GM12878 (cell line): ENCODE results near the gene UFD1. TPM values are rescaled to one million over a fixed set of nuclear protein-coding genes. Genes with fewer than 3 reads are reported as not detected.

Experiments
- ATAC-seq: fragments of 200-7000 bp; cut with Tn5 transposase; 3 replicates; pipeline ENCODE4 v1.9.1; 2020; ENCODE audit warnings: mild to moderate bottlenecking, moderate library complexity
- BruUV-seq: library from RNA; stranded (reverse); fragments of 400-500 nt; replicated peaks from 2 replicates; lab custom pipeline; 2021; lab: Mats Ljungman, UMichigan
- CTCF ChIA-PET: fragments of 300-600 bp; sonication (Branson Sonifier 250); formaldehyde crosslinking; extraction: SDS; loops from one replicate; lab custom pipeline; 2021; ENCODE audit warnings: inconsistent platforms; lab: Yijun Ruan, JAX
- POLR2A ChIA-PET: fragments of 350-600 bp; formaldehyde crosslinking; extraction: SDS; loops from one replicate; lab custom pipeline; 2021; ENCODE audit warnings: inconsistent platforms; lab: Charles Lee
- RAD21 ChIA-PET: fragments of 300-600 bp; sonication (Branson Sonifier 250); formaldehyde crosslinking; loops from one replicate; lab custom pipeline; 2023; ENCODE audit warnings: antibody characterized with exemption; ENCODE audit not compliant: unreplicated experiment; lab: Charles Lee
- SMC1A ChIA-PET: fragments of 300-600 bp; sonication (Branson Sonifier 250); formaldehyde crosslinking; loops from one replicate; lab custom pipeline; 2023; ENCODE audit not compliant: unreplicated experiment, uncharacterized antibody; lab: Charles Lee
- DNase-seq: peaks from one replicate; pipeline ENCODE4 v3.0.0-alpha.2; 2011; ENCODE audit warnings: low read depth, low spot score
- FAIRE-seq: peaks from 3 replicates; lab custom pipeline; 2011; peaks lifted over from hg19 to GRCh38; lab: Jason Lieb, UNC
- H2AFZ ChIP-seq: 2 replicates; pipeline ENCODE4 v1.6.0; 2011; ENCODE audit warnings: low read depth, low read length, control low read depth; ENCODE audit not compliant: control insufficient read depth
- H3K27ac ChIP-seq: 2 replicates; pipeline ENCODE4 v1.5.1; 2011; ENCODE audit warnings: control low read depth; ENCODE audit not compliant: control insufficient read depth, insufficient read depth
- H3K27me3 ChIP-seq, 2 experiments: replicated peaks in 1 of 2; 2 replicates each; pipeline versions ENCODE4 v1.6.0 to v1.6.1; 2011; ENCODE audit warnings: low read length in 1 of 2; ENCODE audit not compliant: control insufficient read depth in 2 of 2, insufficient read depth in 2 of 2
- H3K36me3 ChIP-seq, 2 experiments: 2 replicates each; pipeline ENCODE4 v1.5.1; 2011; ENCODE audit warnings: low read length in 1 of 2; ENCODE audit not compliant: control insufficient read depth in 2 of 2, insufficient read depth in 2 of 2
- H3K4me1 ChIP-seq: 2 replicates; pipeline ENCODE4 v1.6.1; 2011; ENCODE audit warnings: mild to moderate bottlenecking, low read length, moderate library complexity, mixed read lengths; ENCODE audit not compliant: control insufficient read depth, insufficient read depth
- H3K4me2 ChIP-seq: 2 replicates; pipeline ENCODE4 v1.6.0; 2011; ENCODE audit warnings: control low read depth; ENCODE audit not compliant: control insufficient read depth, insufficient read depth
- H3K4me3 ChIP-seq: fragments of 200-600 bp; sonication (generic); 2 replicates; pipeline ENCODE4 v1.5.1; 2016
- H3K79me2 ChIP-seq: 2 replicates; pipeline ENCODE4 v1.6.0; 2011; ENCODE audit warnings: low read length; ENCODE audit not compliant: control insufficient read depth, insufficient read depth
- H3K9ac ChIP-seq: 2 replicates; pipeline ENCODE4 v1.8.0; 2011; ENCODE audit warnings: low read length, control low read depth, mixed read lengths; ENCODE audit not compliant: control insufficient read depth, insufficient read depth
- H3K9me3 ChIP-seq: replicated peaks from 3 replicates; pipeline ENCODE4 v1.5.1; 2011; ENCODE audit warnings: mild to moderate bottlenecking, low read length; ENCODE audit not compliant: control insufficient read depth, insufficient read depth
- H4K20me1 ChIP-seq: 2 replicates; pipeline ENCODE4 v1.6.0; 2011; ENCODE audit not compliant: control insufficient read depth, insufficient read depth
- ATF7 ChIP-seq: fragments of 450-650 bp; IDR thresholded peaks from 2 replicates; pipeline ENCODE4 v1.6.1; 2016; ENCODE audit warnings: low read depth, mild to moderate bottlenecking
- BMI1 ChIP-seq: fragments of 450-650 bp; IDR thresholded peaks from 2 replicates; pipeline ENCODE4 v1.6.1; 2016; ENCODE audit warnings: mild to moderate bottlenecking, moderate library complexity, borderline replicate concordance
- BRCA1 ChIP-seq: IDR thresholded peaks from 2 replicates; pipeline ENCODE4 v1.6.1; 2011; ENCODE audit warnings: low read depth, low read length, improper control_type of control experiment
- CBX5 ChIP-seq: sonication (generic); IDR thresholded peaks from 2 replicates; pipeline ENCODE4 v1.6.1; 2016; ENCODE audit warnings: low read depth, moderate library complexity, mild to moderate bottlenecking, inconsistent platforms
- CHD4 ChIP-seq: fragments of 200-600 bp; sonication (generic); IDR thresholded peaks from 2 replicates; pipeline ENCODE4 v1.6.1; 2016; ENCODE audit warnings: mild to moderate bottlenecking
- EED ChIP-seq: sonication (generic); IDR thresholded peaks from 2 replicates; pipeline ENCODE4 v1.6.1; 2016; ENCODE audit warnings: antibody characterized with exemption, low read depth
- ESRRA ChIP-seq: IDR thresholded peaks from 2 replicates; pipeline ENCODE4 v1.6.1; 2012; ENCODE audit warnings: mild to moderate bottlenecking, low read length, improper control_type of control experiment
- NFYB ChIP-seq: IDR thresholded peaks from 2 replicates; pipeline ENCODE4 v1.6.1; 2011; ENCODE audit warnings: low read depth, mild to moderate bottlenecking, low read length, improper control_type of control experiment, moderate library complexity; ENCODE audit not compliant: insufficient read depth
- RB1 ChIP-seq: fragments of 450-650 bp; formaldehyde crosslinking; IDR thresholded peaks from 2 replicates; pipeline ENCODE4 v1.6.1; 2017; ENCODE audit warnings: mild to moderate bottlenecking, borderline replicate concordance
- SMAD5 ChIP-seq: IDR thresholded peaks from 2 replicates; pipeline ENCODE4 v1.6.1; 2016; ENCODE audit warnings: antibody characterized with exemption, low read depth
- SPI1 ChIP-seq: IDR thresholded peaks from 2 replicates; pipeline ENCODE4 v1.6.1; 2011; ENCODE audit warnings: low read depth, mild to moderate bottlenecking, low read length, moderate library complexity, borderline replicate concordance; ENCODE audit not compliant: insufficient read depth
- STAT1 ChIP-seq: fragments of 450-650 bp; conservative IDR thresholded peaks from 2 replicates; pipeline ENCODE4 v1.6.1; 2014; ENCODE audit warnings: antibody characterized with exemption, mild to moderate bottlenecking
- ZNF274 ChIP-seq: IDR thresholded peaks from one replicate; pipeline ENCODE4 v1.8.0; 2011; ENCODE audit not compliant: insufficient read length, insufficient read depth
- WGBS: methylation state at CpG from one replicate; pipeline ENCODE4 v1.1.6; 2016; ENCODE audit warnings: low lambda C conversion rate; ENCODE audit not compliant: insufficient replicate concordance, insufficient coverage; ENCODE audit errors: missing lambda C conversion rate; 5-methylcytosine and 5-hydroxymethylcytosine counted together
- in situ Hi-C: fragments of 300-500 bp; cut with MboI; formaldehyde crosslinking; loops from 9 replicates; pipeline ENCODE4 v1.14.3; 2018; ENCODE audit warnings: mixed read lengths
- intact Hi-C: fragments of 100-400 bp; cut with micrococcal nuclease; formaldehyde crosslinking; loops from one replicate; pipeline ENCODE4 v1.14.2; 2022; ENCODE audit not compliant: unreplicated experiment
- polyA plus RNA-seq, 11 experiments: library from polyadenylated mRNA; depleted of rRNA in 4 of 11; unstranded in 6 of 11; stranded (reverse) in 5 of 11; fragments of >200 nt; fragmentation: Nextera tagmentation in 4 of 11; fragmentation: Illumina TruSeq in 1 of 11; extraction: Ambion mirVana in 4 of 11; extraction: Trizol in 1 of 11; gene quantifications; 1 replicate in 1 of 11; 2 replicates in 10 of 11; pipeline versions ENCODE4 v1.2.1 to v1.2.3, GENCODE V29; 2011 to 2016; ENCODE audit warnings: inconsistent platforms in 2 of 11, missing spikeins in 2 of 11, low read depth in 1 of 11
- total RNA-seq, 4 experiments: library from RNA; depleted of rRNA in 3 of 4; stranded (reverse); fragments of >200 nt in 3 of 4; fragmentation: Illumina TruSeq in 1 of 4; extraction: Trizol in 1 of 4; gene quantifications; 2 replicates each; pipeline versions ENCODE4 v1.2.1 to v1.2.3, GENCODE V29; 2013 to 2021
- TF ChIP-seq, protein P1 (sequence below): IDR thresholded peaks from 2 replicates; pipeline ENCODE4 v1.6.1; 2012; ENCODE audit warnings: low read depth, low read length, improper control_type of control experiment
- TF ChIP-seq, protein P2 (sequence below), 3 experiments: IDR thresholded peaks in 2 of 3; conservative IDR thresholded peaks in 1 of 3; 2 replicates each; pipeline ENCODE4 v1.5.1; 2011; ENCODE audit warnings: low read depth in 3 of 3, low read length in 3 of 3, mild to moderate bottlenecking in 3 of 3, control low read depth in 2 of 3, moderate library complexity in 2 of 3, inconsistent platforms in 1 of 3, mixed read lengths in 1 of 3; ENCODE audit not compliant: control insufficient read depth in 2 of 3, insufficient read depth in 1 of 3; ENCODE audit errors: extremely low read depth in 1 of 3
- TF ChIP-seq, protein P3 (sequence below): fragments of 450-650 bp; IDR thresholded peaks from 2 replicates; pipeline ENCODE4 v1.6.1; 2017; ENCODE audit warnings: mild to moderate bottlenecking
- TF ChIP-seq, protein P4 (sequence below): IDR thresholded peaks from 2 replicates; pipeline ENCODE4 v1.6.1; 2011; ENCODE audit warnings: mild to moderate bottlenecking, low read depth, low read length, moderate library complexity; ENCODE audit not compliant: insufficient replicate concordance

The UFD1 gene
- total and polyA plus RNA-seq, 10 of the 15 experiments (the other 5 are each of a cell fraction or from before 2014, with no cell fraction given): 67.2 to 143 (median 117) TPM

DNA sequence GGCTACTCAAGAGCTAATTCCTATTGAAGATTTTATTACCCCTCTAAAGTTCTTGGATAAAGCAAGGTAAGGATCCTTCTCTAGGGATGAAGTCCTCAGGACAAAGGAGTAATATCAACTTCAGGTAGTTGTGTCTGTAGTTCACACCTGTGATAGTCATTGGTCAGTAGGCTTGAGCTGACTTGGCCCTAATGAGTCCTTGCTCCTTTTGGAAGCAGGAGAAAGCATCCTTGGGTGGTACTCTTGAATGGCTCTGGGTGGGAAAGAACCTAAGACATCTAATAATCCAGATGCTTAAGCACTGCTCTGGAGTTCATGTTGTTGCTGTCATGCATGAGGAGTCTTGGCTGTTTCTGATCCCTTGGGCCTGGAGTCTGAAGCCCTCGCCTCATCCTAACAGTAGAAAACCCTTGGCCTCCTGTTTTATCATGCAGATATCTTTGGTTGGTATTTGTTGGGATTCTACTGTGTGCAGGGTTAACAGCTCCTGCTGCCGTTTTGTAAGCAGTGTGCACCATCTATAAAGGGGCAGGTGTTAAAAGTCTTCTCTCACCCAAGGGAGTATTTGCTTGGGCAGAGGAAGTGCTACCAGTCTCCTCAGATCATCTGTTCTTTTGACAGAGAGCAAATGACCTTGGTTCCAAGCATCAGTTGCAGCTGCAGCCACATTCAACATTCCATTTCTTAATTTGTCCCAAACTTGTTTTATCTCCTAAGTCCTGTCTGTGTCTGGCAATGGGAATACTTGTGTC is 44.0 kb downstream of the UFD1 start:
- ChIA-PET SMC1A (interaction anchor here (0.6 to 2.3 kb wide), 2 partner anchors 10 to 26 kb away, joined by 3 to 18 read pairs; no protein-coding TSS in a partner anchor), POLR2A (interaction anchor here (3.0 kb wide), 1 partner anchor 10 kb away, joined by 19 read pairs; no protein-coding TSS in a partner anchor), CTCF (interaction anchor here (1.1 to 1.5 kb wide), 3 partner anchors 12 to 290 kb away, joined by 3 to 9 read pairs (median 3); partner anchors contain the start of genes C22orf39 and ESS2), RAD21 (interaction anchor here (1.2 kb wide), 1 partner anchor 256 kb away, joined by 3 read pairs; the partner anchor contains the start of gene SLC25A1)
- intact Hi-C loops: loop anchor here (5.0 kb wide), 1 partner anchor 258 kb away; the partner anchor contains the start of gene SLC25A1
- TF ChIP-seq, protein P1, sequence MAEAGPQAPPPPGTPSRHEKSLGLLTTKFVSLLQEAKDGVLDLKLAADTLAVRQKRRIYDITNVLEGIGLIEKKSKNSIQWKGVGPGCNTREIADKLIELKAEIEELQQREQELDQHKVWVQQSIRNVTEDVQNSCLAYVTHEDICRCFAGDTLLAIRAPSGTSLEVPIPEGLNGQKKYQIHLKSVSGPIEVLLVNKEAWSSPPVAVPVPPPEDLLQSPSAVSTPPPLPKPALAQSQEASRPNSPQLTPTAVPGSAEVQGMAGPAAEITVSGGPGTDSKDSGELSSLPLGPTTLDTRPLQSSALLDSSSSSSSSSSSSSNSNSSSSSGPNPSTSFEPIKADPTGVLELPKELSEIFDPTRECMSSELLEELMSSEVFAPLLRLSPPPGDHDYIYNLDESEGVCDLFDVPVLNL: no peak
- TF ChIP-seq CBX5: no peak
- TF ChIP-seq RB1: no peak
- TF ChIP-seq SPI1: no peak
- no peak for TF ChIP-seq CHD4
- TF ChIP-seq ATF7: no peak
- TF ChIP-seq ESRRA: no peak
- no peak for TF ChIP-seq EED
- no peak for TF ChIP-seq NFYB
- no peak for TF ChIP-seq BMI1
- TF ChIP-seq, protein P2, sequence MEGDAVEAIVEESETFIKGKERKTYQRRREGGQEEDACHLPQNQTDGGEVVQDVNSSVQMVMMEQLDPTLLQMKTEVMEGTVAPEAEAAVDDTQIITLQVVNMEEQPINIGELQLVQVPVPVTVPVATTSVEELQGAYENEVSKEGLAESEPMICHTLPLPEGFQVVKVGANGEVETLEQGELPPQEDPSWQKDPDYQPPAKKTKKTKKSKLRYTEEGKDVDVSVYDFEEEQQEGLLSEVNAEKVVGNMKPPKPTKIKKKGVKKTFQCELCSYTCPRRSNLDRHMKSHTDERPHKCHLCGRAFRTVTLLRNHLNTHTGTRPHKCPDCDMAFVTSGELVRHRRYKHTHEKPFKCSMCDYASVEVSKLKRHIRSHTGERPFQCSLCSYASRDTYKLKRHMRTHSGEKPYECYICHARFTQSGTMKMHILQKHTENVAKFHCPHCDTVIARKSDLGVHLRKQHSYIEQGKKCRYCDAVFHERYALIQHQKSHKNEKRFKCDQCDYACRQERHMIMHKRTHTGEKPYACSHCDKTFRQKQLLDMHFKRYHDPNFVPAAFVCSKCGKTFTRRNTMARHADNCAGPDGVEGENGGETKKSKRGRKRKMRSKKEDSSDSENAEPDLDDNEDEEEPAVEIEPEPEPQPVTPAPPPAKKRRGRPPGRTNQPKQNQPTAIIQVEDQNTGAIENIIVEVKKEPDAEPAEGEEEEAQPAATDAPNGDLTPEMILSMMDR (IDR thresholded peaks at IDR 0.05 in 2 of 3, conservative IDR thresholded peaks at IDR 0.05 in 1 of 3; ENCODE audit: control insufficient read depth in 2 of 3, extremely low read depth in 1 of 3, insufficient read depth in 1 of 3, low read depth in 3 of 3, low read length in 3 of 3): no peak
- TF ChIP-seq STAT1: no peak
- no peak for TF ChIP-seq SMAD5
- TF ChIP-seq, protein P3, sequence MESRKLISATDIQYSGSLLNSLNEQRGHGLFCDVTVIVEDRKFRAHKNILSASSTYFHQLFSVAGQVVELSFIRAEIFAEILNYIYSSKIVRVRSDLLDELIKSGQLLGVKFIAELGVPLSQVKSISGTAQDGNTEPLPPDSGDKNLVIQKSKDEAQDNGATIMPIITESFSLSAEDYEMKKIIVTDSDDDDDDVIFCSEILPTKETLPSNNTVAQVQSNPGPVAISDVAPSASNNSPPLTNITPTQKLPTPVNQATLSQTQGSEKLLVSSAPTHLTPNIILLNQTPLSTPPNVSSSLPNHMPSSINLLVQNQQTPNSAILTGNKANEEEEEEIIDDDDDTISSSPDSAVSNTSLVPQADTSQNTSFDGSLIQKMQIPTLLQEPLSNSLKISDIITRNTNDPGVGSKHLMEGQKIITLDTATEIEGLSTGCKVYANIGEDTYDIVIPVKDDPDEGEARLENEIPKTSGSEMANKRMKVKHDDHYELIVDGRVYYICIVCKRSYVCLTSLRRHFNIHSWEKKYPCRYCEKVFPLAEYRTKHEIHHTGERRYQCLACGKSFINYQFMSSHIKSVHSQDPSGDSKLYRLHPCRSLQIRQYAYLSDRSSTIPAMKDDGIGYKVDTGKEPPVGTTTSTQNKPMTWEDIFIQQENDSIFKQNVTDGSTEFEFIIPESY: no peak
- TF ChIP-seq BRCA1: no peak
- TF ChIP-seq, protein P4, sequence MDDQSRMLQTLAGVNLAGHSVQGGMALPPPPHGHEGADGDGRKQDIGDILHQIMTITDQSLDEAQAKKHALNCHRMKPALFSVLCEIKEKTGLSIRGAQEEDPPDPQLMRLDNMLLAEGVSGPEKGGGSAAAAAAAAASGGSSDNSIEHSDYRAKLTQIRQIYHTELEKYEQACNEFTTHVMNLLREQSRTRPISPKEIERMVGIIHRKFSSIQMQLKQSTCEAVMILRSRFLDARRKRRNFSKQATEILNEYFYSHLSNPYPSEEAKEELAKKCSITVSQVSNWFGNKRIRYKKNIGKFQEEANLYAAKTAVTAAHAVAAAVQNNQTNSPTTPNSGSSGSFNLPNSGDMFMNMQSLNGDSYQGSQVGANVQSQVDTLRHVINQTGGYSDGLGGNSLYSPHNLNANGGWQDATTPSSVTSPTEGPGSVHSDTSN: no peak
- TF ChIP-seq ZNF274: no peak
- H3K79me2 ChIP-seq: peaks cover 28% of the 10 kb centered on the region
- no peaks in the 10 kb centered on the region for H3K9me3 ChIP-seq
- no peak overlapping the region for H2AFZ ChIP-seq
- no peak for DNase-seq
- H3K27ac ChIP-seq: no peak overlapping the region
- H3K27me3 ChIP-seq: no peaks in the 10 kb centered on the region
- FAIRE-seq: no peak
- no peak for ATAC-seq
- WGBS: 28% methylated on average over 2 of the region's 2 CpGs
- no peaks in the 10 kb centered on the region for H4K20me1 ChIP-seq
- no peak overlapping the region for H3K4me3 ChIP-seq
- H3K4me2 ChIP-seq: no peak overlapping the region
- in situ Hi-C loops: loop anchor here (25.0 kb wide), 1 partner anchor 1798 kb away; the partner anchor contains the start of genes ATP6V1E1 and BCL2L13
- H3K9ac ChIP-seq: no peak overlapping the region
- peaks cover 2 to 7% of the 10 kb centered on the region in 2 experiments; a peak in 2 of 4 replicates for H3K36me3 ChIP-seq
- no peaks in the 10 kb centered on the region for H3K4me1 ChIP-seq
- BruUV-seq: no TSS peak
